Sigmoid colon (tissue), 7 donors: ENCODE results near the gene RSAD2. TPM values are rescaled to one million over a fixed set of nuclear protein-coding genes. Genes with fewer than 3 reads are reported as not detected.
"Not testable (repeated sequence)": the region's sequence is repeated elsewhere in the genome, so short reads cannot be mapped to it uniquely, and the experiment has no call there.

Experiments used
- DNase-seq: peaks from one replicate; pipeline ENCODE4 v3.0.0-alpha.2; 2019
- H3K27ac ChIP-seq, 4 donors: fragments of 200-600 bp; sonication (generic); one replicate each; pipeline ENCODE4 v1.5.1; 2016 to 2019; ENCODE audit warnings: mild to moderate bottlenecking in 1 of 4
- H3K27me3 ChIP-seq, 3 donors: fragments of 200-600 bp; sonication (generic); one replicate each; pipeline ENCODE4 v1.5.1; 2019; ENCODE audit warnings: mild to moderate bottlenecking in 1 of 3
- H3K36me3 ChIP-seq, 4 donors: fragments of 200-600 bp; sonication (generic); one replicate each; pipeline ENCODE4 v1.5.1; 2016 to 2019
- H3K4me1 ChIP-seq, 4 donors: fragments of 200-600 bp; sonication (generic); one replicate each; pipeline ENCODE4 v1.5.1; 2017 to 2019
- H3K4me3 ChIP-seq, 4 donors: fragments of 200-600 bp; sonication (generic); one replicate each; pipeline ENCODE4 v1.5.1; 2017 to 2019; ENCODE audit warnings: mild to moderate bottlenecking in 2 of 4, moderate library complexity in 1 of 4
- H3K9me3 ChIP-seq, 4 donors: fragments of 200-600 bp in 3 of 4; sonication (generic) in 3 of 4; one replicate each; pipeline versions ENCODE4 v1.5.1 to v1.6.1; 2013 to 2019
- CTCF ChIP-seq, 4 experiments: fragments of 450-650 bp in 3 of 4; fragments of 200-600 bp in 1 of 4; IDR thresholded peaks; one replicate each; pipeline ENCODE4 v1.5.1; 2016 to 2019; ENCODE audit warnings: antibody characterized with exemption in 4 of 4, mild to moderate bottlenecking in 3 of 4, moderate library complexity in 2 of 4
- EP300 ChIP-seq, 4 donors: sonication (generic); formaldehyde crosslinking; IDR thresholded peaks; one replicate each; pipeline ENCODE4 v1.6.1; 2017; ENCODE audit warnings: antibody characterized with exemption in 4 of 4
- POLR2A ChIP-seq, 2 donors: fragments of 450-650 bp; IDR thresholded peaks; one replicate each; pipeline ENCODE4 v1.6.1; 2016; ENCODE audit warnings: antibody characterized with exemption in 2 of 2, mild to moderate bottlenecking in 2 of 2, moderate library complexity in 2 of 2
- POLR2AphosphoS5 ChIP-seq, 4 donors: sonication (generic); formaldehyde crosslinking; IDR thresholded peaks; one replicate each; pipeline ENCODE4 v1.6.1; 2017; ENCODE audit warnings: antibody characterized with exemption in 4 of 4
- WGBS, 2 donors: extraction: QIAGEN DNeasy Blood & Tissue Kit; methylation state at CpG; one replicate each; pipeline ENCODE4 v1.1.7; 2013; 5-methylcytosine and 5-hydroxymethylcytosine counted together
- intact Hi-C: fragments of 100-400 bp; cut with DNase I; formaldehyde crosslinking; loops from one replicate; pipeline ENCODE4 v1.15.1; 2023
- polyA plus RNA-seq, 3 donors: library from polyadenylated mRNA; stranded (reverse); fragments of 200-250 nt; gene quantifications; one replicate each; pipeline ENCODE4 v1.2.3, GENCODE V29; 2013
- total RNA-seq, 4 donors: library from RNA; depleted of rRNA; stranded (reverse); fragments of >200 nt; gene quantifications; one replicate each; pipeline ENCODE4 v1.1.0, GENCODE V29; 2016
- donor health status: healthy with polysubstance abuse.
- donor health status: Bipolar disorder and iron deficiency.
- donor health status: healthy.

Gene RSAD2
- total and polyA plus RNA-seq, 7 donors = 1.2 to 22.3 (median 12.5) TPM

- Histone ChIP-seq H3K27ac (no peak overlapping the region), H3K4me1 (no peaks in the 10 kb centered on the region), H3K27me3 (no peaks in the 10 kb centered on the region), H3K36me3 (peaks cover 0 to 29% (median 11%) of the 10 kb centered on the region in 4 donors), H3K4me3 (no peak overlapping the region), H3K9me3 (peaks cover 5 to 10% (median 8%) of the 10 kb centered on the region in 4 donors)
- intact Hi-C loops = no loop called here
- TF ChIP-seq CTCF (IDR thresholded peaks at IDR 0.05) = no peak
- TF ChIP-seq POLR2A (IDR thresholded peaks at IDR 0.05) = no peak
- TF ChIP-seq POLR2AphosphoS5 (IDR thresholded peaks at IDR 0.05) = no peak
- no peak for TF ChIP-seq EP300 (IDR thresholded peaks at IDR 0.05)
- WGBS, 2 donors = 76 to 92% methylated on average over 2 of the region's 2 CpGs
- no peak for DNase-seq
Measured at GRCh38 chr2:6852195-6852594, 25.4 kb upstream of the RSAD2 start.

GRCh38 chr2:6854416-6854815 is 23.2 kb upstream of the RSAD2 start:
- H3K4me1 ChIP-seq = no peaks in the 10 kb centered on the region
- 94 to 96% methylated on average over 2 of the region's 2 CpGs for WGBS, 2 donors
- TF ChIP-seq EP300 (IDR thresholded peaks at IDR 0.05) (no peak), POLR2AphosphoS5 (IDR thresholded peaks at IDR 0.05) (no peak), CTCF (IDR thresholded peaks at IDR 0.05) (no peak), POLR2A (IDR thresholded peaks at IDR 0.05) (no peak)
- no peaks in the 10 kb centered on the region for H3K27me3 ChIP-seq
- peaks cover 0 to 34% (median 13%) of the 10 kb centered on the region in 4 donors for H3K36me3 ChIP-seq
- DNase-seq = no peak
- no peak overlapping the region for H3K27ac ChIP-seq
- H3K4me3 ChIP-seq = no peak overlapping the region
- H3K9me3 ChIP-seq = peaks cover 0 to 11% (median 3%) of the 10 kb centered on the region in 4 donors
- intact Hi-C loops = no loop called here

GRCh38 chr2:6855860-6856547 is 21.6 kb upstream of the RSAD2 start:
- intact Hi-C loops = no loop called here
- TF ChIP-seq CTCF (IDR thresholded peaks at IDR 0.05) (no peak), POLR2A (IDR thresholded peaks at IDR 0.05) (no peak), POLR2AphosphoS5 (IDR thresholded peaks at IDR 0.05) (no peak), EP300 (IDR thresholded peaks at IDR 0.05) (no peak)

GRCh38 chr2:6856548-6856920 is 21.0 kb upstream of the RSAD2 start:
- 76 to 88% methylated on average over 1 of the region's 1 CpG for WGBS, 2 donors
- H3K36me3 ChIP-seq = peaks cover 0 to 35% (median 13%) of the 10 kb centered on the region in 4 donors

More at GRCh38 chr2:6855860-6856547, 21.6 kb upstream of the RSAD2 start:
- H3K4me1 ChIP-seq = no peaks in the 10 kb centered on the region
- H3K9me3 ChIP-seq = peaks cover 0 to 9% (median 2%) of the 10 kb centered on the region in 4 donors
- H3K36me3 ChIP-seq = peaks cover 0 to 36% (median 13%) of the 10 kb centered on the region in 4 donors
- no peak overlapping the region for H3K4me3 ChIP-seq
- no peaks in the 10 kb centered on the region for H3K27me3 ChIP-seq
- DNase-seq = no peak
- no peak overlapping the region for H3K27ac ChIP-seq

GRCh38 chr2:6858466-6859027 is 19.0 kb upstream of the RSAD2 start:
- H3K27ac ChIP-seq, intact Hi-C loops, H3K27me3 ChIP-seq, H3K9me3 ChIP-seq, H3K4me3 ChIP-seq, DNase-seq, H3K4me1 ChIP-seq: not testable (repeated sequence)
- peaks cover 0 to 44% (median 13%) of the 10 kb centered on the region in 4 donors for H3K36me3 ChIP-seq
- 96% methylated on average over 4 of the region's 4 CpGs for WGBS, 2 donors

More at GRCh38 chr2:6856548-6856920, 21.0 kb upstream of the RSAD2 start:
- H3K27me3 ChIP-seq = no peaks in the 10 kb centered on the region
- intact Hi-C loops = no loop called here
- no peak for TF ChIP-seq EP300 (IDR thresholded peaks at IDR 0.05)
- no peak for TF ChIP-seq POLR2A (IDR thresholded peaks at IDR 0.05)
- TF ChIP-seq POLR2AphosphoS5 (IDR thresholded peaks at IDR 0.05) = no peak
- no peak for TF ChIP-seq CTCF (IDR thresholded peaks at IDR 0.05)
- peaks cover 0 to 9% (median 2%) of the 10 kb centered on the region in 4 donors for H3K9me3 ChIP-seq
- no peak overlapping the region for H3K27ac ChIP-seq
- H3K4me1 ChIP-seq = no peaks in the 10 kb centered on the region
- no peak overlapping the region for H3K4me3 ChIP-seq
- DNase-seq = no peak
